HepG2 (cell line): ENCODE results near the gene TMEM141. TPM values are rescaled to one million over a fixed set of nuclear protein-coding genes. Genes with fewer than 3 reads are reported as not detected.
A peak's percentile ranks its signal among the peaks of the same experiment; 100 is the strongest.

Experiments used
- ATF1 ChIP-seq: IDR thresholded peaks from 2 replicates; pipeline ENCODE4 v1.6.1; 2016; ENCODE audit warnings: mild to moderate bottlenecking, control low read depth
- ATM ChIP-seq: fragments of 450-650 bp; IDR thresholded peaks from 2 replicates; pipeline ENCODE4 v1.7.1; 2017; ENCODE audit warnings: mild to moderate bottlenecking, borderline replicate concordance
- HNRNPK ChIP-seq: fragments of 200-400 bp; formaldehyde crosslinking; IDR thresholded peaks from 2 replicates; pipeline ENCODE4 v1.6.1; 2018; ENCODE audit warnings: low read length, low read depth, moderate library complexity, mild to moderate bottlenecking; ENCODE audit not compliant: poor library complexity, severe bottlenecking
- MAFF ChIP-seq: IDR thresholded peaks from 2 replicates; pipeline ENCODE4 v1.6.1; 2011; ENCODE audit warnings: low read depth, low read length, improper control_type of control experiment
- MYNN ChIP-seq: sonication (generic); formaldehyde crosslinking; IDR thresholded peaks from 2 replicates; pipeline ENCODE4 v1.4.0; 2020; ENCODE audit warnings: mild to moderate bottlenecking, low read depth, missing genetic modification reagents
- PITX1 ChIP-seq: sonication (generic); formaldehyde crosslinking; IDR thresholded peaks from 2 replicates; pipeline ENCODE4 v1.5.1; 2020; ENCODE audit warnings: mild to moderate bottlenecking, missing genetic modification reagents
- TCF7 ChIP-seq: sonication (generic); IDR thresholded peaks from 2 replicates; pipeline ENCODE4 v1.6.1; 2016; ENCODE audit warnings: antibody characterized with exemption, low read depth
- ZBTB8A ChIP-seq: sonication (generic); formaldehyde crosslinking; IDR thresholded peaks from 2 replicates; pipeline ENCODE4 v1.4.0; 2020; ENCODE audit warnings: mild to moderate bottlenecking, low read depth, missing genetic modification reagents, borderline replicate concordance
- ZNF260 ChIP-seq: sonication (generic); formaldehyde crosslinking; IDR thresholded peaks from 2 replicates; pipeline ENCODE4 v1.4.0; 2020; ENCODE audit warnings: missing genetic modification reagents, low read depth, mild to moderate bottlenecking, borderline replicate concordance
- ZNF619 ChIP-seq: sonication (generic); formaldehyde crosslinking; IDR thresholded peaks from 2 replicates; pipeline ENCODE4 v1.4.0; 2020; ENCODE audit warnings: mild to moderate bottlenecking, missing genetic modification reagents
- ZNF670 ChIP-seq: sonication (generic); formaldehyde crosslinking; IDR thresholded peaks from 2 replicates; pipeline ENCODE4 v1.8.0; 2022; ENCODE audit warnings: mild to moderate bottlenecking, missing genetic modification reagents, borderline replicate concordance
- polyA plus RNA-seq, 8 experiments: library from polyadenylated mRNA; depleted of rRNA in 3 of 8; stranded (reverse) in 7 of 8; unstranded in 1 of 8; fragments of >200 nt; fragmentation: Illumina TruSeq in 4 of 8; extraction: Trizol in 4 of 8; gene quantifications; 2 replicates each; pipeline versions ENCODE4 v1.2.1 to v1.2.3, GENCODE V29; 2011 to 2016; ENCODE audit warnings: low read depth in 4 of 8, missing spikeins in 1 of 8, mixed read lengths in 1 of 8; ENCODE audit not compliant: insufficient read depth in 1 of 8
- total RNA-seq, 5 experiments: library from RNA; depleted of rRNA; stranded (reverse); fragments of >200 nt; fragmentation: Illumina TruSeq; extraction: Trizol; gene quantifications; 2 replicates each; pipeline ENCODE4 v1.2.3, GENCODE V29; 2016; ENCODE audit warnings: low read depth in 1 of 5
- TF ChIP-seq, protein P1 (sequence below): sonication (generic); formaldehyde crosslinking; IDR thresholded peaks from 2 replicates; pipeline ENCODE4 v1.4.0; 2020; ENCODE audit warnings: mild to moderate bottlenecking, missing genetic modification reagents
- TF ChIP-seq, protein P2 (sequence below): sonication (generic); formaldehyde crosslinking; conservative IDR thresholded peaks from 2 replicates; pipeline ENCODE4 v1.8.0; 2022; ENCODE audit warnings: missing genetic modification reagents
- TF ChIP-seq, protein P3 (sequence below): sonication (generic); formaldehyde crosslinking; IDR thresholded peaks from 2 replicates; pipeline ENCODE4 v1.5.1; 2020; ENCODE audit warnings: missing genetic modification reagents, mild to moderate bottlenecking, borderline replicate concordance
- TF ChIP-seq, protein P4 (sequence below): sonication (generic); formaldehyde crosslinking; IDR thresholded peaks from 2 replicates; pipeline ENCODE4 v1.4.0; 2020; ENCODE audit warnings: missing genetic modification reagents, mild to moderate bottlenecking, borderline replicate concordance

The TMEM141 gene
- total and polyA plus RNA-seq, 2 of the 13 experiments (the other 11 are each of a cell fraction or from before 2014, with no cell fraction given) = 81.0 to 202 TPM

DNA sequence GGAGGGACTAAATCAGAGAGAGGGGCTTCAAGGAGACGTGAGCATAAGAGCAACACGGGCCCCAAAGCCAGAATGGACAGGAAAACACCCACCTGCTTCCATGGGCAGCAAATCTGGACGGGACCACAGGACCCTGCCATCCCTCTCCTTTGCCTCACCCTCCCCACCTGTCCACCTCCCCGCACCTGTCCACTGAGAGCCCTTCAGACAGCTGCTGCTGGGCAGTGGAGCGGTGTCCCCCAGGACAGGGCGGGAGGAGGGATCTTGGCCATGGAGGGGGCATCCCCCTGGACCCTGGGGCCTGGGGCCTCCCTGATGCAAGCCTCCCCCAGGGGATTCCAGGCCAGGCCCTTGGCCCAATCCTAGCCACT, 7.5 kb downstream of the TMEM141 start (continued):
- TF ChIP-seq, protein P1, sequence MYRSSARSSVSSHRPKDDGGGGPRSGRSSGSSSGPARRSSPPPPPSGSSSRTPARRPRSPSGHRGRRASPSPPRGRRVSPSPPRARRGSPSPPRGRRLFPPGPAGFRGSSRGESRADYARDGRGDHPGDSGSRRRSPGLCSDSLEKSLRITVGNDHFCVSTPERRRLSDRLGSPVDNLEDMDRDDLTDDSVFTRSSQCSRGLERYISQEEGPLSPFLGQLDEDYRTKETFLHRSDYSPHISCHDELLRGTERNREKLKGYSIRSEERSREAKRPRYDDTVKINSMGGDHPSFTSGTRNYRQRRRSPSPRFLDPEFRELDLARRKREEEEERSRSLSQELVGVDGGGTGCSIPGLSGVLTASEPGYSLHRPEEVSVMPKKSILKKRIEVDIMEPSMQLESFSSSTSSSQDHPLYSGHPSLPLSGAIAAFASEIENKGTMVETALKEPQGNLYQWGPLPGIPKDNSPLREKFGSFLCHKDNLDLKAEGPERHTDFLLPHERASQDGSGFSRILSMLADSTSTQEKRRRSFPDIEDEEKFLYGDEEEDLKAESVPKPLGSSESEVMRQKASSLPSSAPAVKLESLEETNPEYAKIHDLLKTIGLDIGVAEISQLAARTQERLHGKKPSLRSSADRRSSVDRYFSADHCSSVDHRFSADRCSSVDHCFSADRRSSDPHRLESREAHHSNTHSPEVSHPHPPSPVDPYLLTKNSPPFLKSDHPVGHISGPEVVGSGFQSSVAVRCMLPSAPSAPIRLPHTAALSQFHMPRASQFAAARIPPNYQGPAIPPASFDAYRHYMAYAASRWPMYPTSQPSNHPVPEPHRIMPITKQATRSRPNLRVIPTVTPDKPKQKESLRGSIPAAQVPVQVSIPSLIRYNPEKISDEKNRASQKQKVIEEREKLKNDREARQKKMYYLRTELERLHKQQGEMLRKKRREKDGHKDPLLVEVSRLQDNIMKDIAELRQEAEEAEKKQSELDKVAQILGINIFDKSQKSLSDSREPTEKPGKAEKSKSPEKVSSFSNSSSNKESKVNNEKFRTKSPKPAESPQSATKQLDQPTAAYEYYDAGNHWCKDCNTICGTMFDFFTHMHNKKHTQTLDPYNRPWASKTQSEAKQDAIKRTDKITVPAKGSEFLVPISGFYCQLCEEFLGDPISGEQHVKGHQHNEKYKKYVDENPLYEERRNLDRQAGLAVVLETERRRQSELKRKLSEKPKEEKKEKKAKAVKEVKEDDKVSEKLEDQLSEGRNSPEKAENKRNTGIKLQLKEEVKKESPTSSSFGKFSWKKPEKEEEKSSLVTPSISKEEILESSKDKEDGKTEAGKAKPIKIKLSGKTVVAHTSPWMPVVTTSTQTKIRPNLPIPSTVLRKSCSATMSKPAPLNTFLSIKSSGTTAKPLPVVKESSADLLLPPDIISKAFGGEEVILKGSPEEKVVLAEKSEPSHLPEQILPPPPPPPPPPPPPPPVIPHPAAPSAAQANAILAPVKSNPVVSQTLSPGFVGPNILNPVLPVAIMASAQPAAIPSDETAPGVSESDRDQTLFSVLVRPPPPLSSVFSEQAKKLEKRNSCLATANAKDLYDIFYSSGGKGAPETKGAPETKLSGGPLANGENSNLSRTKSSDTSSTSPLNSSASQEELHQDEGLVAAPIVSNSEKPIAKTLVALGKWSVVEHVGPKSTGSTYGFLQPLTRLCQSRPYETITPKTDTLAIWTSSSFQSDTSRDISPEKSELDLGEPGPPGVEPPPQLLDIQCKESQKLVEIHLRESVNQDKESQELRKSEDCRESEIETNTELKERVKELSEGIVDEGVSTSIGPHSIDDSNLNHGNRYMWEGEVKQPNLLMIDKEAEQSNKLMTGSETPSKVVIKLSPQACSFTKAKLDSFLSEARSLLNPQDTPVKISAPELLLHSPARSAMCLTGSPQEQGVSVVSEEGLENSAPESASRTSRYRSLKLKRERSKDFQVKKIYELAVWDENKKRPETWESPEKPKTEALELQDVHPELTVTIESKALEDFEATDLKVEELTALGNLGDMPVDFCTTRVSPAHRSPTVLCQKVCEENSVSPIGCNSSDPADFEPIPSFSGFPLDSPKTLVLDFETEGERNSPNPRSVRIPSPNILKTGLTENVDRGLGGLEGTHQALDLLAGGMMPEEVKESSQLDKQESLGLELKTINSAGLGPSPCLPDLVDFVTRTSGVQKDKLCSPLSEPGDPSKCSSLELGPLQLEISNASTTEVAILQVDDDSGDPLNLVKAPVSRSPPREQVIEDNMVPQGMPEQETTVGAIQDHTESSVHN (CRISPR knock-in tag) = no peak
- TF ChIP-seq ATF1 (peak; percentile 41; the same call in 1 of the 2 replicates), ZBTB8A (CRISPR knock-in tag) (no peak), ZNF619 (no peak), HNRNPK (no peak), ZNF670 (CRISPR knock-in tag) (no peak), ATM (no peak), TCF7 (no peak), PITX1 (no peak), ZNF260 (CRISPR knock-in tag) (no peak), MYNN (CRISPR knock-in tag) (no peak), MAFF (no peak)
- TF ChIP-seq, protein P2, sequence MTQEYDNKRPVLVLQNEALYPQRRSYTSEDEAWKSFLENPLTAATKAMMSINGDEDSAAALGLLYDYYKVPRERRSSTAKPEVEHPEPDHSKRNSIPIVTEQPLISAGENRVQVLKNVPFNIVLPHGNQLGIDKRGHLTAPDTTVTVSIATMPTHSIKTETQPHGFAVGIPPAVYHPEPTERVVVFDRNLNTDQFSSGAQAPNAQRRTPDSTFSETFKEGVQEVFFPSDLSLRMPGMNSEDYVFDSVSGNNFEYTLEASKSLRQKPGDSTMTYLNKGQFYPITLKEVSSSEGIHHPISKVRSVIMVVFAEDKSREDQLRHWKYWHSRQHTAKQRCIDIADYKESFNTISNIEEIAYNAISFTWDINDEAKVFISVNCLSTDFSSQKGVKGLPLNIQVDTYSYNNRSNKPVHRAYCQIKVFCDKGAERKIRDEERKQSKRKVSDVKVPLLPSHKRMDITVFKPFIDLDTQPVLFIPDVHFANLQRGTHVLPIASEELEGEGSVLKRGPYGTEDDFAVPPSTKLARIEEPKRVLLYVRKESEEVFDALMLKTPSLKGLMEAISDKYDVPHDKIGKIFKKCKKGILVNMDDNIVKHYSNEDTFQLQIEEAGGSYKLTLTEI (CRISPR knock-in tag) = no peak
- TF ChIP-seq, protein P3, sequence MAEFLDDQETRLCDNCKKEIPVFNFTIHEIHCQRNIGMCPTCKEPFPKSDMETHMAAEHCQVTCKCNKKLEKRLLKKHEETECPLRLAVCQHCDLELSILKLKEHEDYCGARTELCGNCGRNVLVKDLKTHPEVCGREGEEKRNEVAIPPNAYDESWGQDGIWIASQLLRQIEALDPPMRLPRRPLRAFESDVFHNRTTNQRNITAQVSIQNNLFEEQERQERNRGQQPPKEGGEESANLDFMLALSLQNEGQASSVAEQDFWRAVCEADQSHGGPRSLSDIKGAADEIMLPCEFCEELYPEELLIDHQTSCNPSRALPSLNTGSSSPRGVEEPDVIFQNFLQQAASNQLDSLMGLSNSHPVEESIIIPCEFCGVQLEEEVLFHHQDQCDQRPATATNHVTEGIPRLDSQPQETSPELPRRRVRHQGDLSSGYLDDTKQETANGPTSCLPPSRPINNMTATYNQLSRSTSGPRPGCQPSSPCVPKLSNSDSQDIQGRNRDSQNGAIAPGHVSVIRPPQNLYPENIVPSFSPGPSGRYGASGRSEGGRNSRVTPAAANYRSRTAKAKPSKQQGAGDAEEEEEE = peak; percentile 65; the same call in 1 of the 2 replicates
- TF ChIP-seq, protein P4, sequence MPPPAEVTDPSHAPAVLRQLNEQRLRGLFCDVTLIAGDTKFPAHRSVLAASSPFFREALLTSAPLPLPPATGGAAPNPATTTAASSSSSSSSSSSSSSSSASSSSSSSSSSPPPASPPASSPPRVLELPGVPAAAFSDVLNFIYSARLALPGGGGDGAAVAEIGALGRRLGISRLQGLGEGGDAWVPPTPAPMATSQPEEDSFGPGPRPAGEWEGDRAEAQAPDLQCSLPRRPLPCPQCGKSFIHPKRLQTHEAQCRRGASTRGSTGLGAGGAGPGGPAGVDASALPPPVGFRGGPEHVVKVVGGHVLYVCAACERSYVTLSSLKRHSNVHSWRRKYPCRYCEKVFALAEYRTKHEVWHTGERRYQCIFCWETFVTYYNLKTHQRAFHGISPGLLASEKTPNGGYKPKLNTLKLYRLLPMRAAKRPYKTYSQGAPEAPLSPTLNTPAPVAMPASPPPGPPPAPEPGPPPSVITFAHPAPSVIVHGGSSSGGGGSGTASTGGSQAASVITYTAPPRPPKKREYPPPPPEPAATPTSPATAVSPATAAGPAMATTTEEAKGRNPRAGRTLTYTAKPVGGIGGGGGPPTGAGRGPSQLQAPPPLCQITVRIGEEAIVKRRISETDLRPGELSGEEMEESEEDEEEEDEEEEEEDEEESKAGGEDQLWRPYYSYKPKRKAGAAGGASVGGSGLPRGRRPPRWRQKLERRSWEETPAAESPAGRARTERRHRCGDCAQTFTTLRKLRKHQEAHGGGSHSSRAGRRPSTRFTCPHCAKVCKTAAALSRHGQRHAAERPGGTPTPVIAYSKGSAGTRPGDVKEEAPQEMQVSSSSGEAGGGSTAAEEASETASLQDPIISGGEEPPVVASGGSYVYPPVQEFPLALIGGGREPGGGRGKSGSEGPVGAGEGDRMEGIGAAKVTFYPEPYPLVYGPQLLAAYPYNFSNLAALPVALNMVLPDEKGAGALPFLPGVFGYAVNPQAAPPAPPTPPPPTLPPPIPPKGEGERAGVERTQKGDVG (CRISPR knock-in tag) = no peak
